Activated T-cell treated with anti-CD3 and anti-CD28 coated beads for 24 hours (primary cell): ENCODE measurements around the gene METAP2.

Experiments used
- DNase-seq: peaks from one replicate; pipeline ENCODE4 v3.0.0-alpha.2; 2020; ENCODE audit warnings: low read depth

Gene METAP2

GRCh38 chr12:95549392-95550084, 75.6 kb downstream of the METAP2 start:
- no peak for DNase-seq

GRCh38 chr12:95551305-95551704, 77.4 kb downstream of the METAP2 start, which contains the start of gene USP44:
TSS of gene USP44 (minus strand) at chr12:95551476. CDS start at chr12:95534256, 17,220 bp downstream.
- no peak for DNase-seq

DNA sequence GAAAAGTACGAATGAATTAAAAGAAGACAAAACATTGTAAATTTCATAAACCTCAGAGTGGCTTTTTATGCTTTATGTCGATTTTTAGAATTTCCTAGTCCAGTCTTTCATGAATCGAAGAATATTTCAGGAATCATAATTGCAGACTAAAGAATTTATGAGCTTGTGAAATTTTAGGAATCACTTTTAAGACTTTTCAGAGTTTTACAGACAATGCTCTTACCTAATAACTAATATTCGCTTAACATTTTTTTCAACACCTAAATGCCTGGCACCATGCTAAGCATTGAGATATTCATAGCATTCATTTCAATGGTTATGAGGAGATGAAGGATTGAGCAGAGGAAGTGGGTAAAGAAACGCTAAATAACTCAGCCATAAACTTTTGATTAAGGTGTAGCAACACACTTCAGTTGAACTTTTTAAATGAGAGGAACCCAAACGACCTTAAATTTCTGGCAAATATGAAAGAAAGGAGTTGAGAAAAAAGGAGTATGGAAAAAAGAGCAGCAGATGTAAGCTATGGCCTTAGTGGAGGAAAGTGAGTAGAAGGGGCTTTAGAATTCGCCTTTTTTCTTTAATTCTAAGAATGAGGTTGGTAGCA, 78.1 kb downstream of the METAP2 start:
- no peak for DNase-seq

- no peak for DNase-seq
Measured at GRCh38 chr12:95553197-95553943, 79.4 kb downstream of the METAP2 start.

GRCh38 chr12:95554532-95555071, 80.7 kb downstream of the METAP2 start:
- no peak for DNase-seq

GRCh38 chr12:95557625-95558024, 83.7 kb downstream of the METAP2 start:
- no peak for DNase-seq
